COLO829 (cell line): ENCODE results near the gene TOLLIP.
"Not testable (repeated sequence)": the region's sequence is repeated elsewhere in the genome, so short reads cannot be mapped to it uniquely, and the experiment has no call there.

Source experiments
- DNase-seq: peaks from one replicate; pipeline ENCODE4 v3.0.0; 2012; ENCODE audit warnings: low spot score

TOLLIP gene

GRCh38 chr11:1309498-1310317 is at the start of gene TOLLIP:
Gene TOLLIP, minus strand, starts transcription at chr11:1309632. Its CDS starts 134 bp downstream, at chr11:1309498.
- peak; percentile 99 for DNase-seq

GRCh38 chr11:1358931-1359330 is 49.5 kb upstream of the TOLLIP start:
- DNase-seq: not testable (repeated sequence)

GRCh38 chr11:1358286-1358685 is 48.9 kb upstream of the TOLLIP start:
- no peak for DNase-seq

- no peak for DNase-seq
Observed at GRCh38 chr11:1356478-1356960, 47.1 kb upstream of the TOLLIP start.

GRCh38 chr11:1356007-1356435 is 46.6 kb upstream of the TOLLIP start:
- no peak for DNase-seq

- no peak for DNase-seq
Observed at GRCh38 chr11:1354125-1354938, 44.9 kb upstream of the TOLLIP start.

- DNase-seq: no peak
Observed at GRCh38 chr11:1353383-1354124, 44.1 kb upstream of the TOLLIP start.

GRCh38 chr11:1352696-1353382 is 43.4 kb upstream of the TOLLIP start:
- DNase-seq: no peak

GRCh38 chr11:1351278-1351937 is 42.0 kb upstream of the TOLLIP start:
- no peak for DNase-seq

GRCh38 chr11:1350086-1350725 is 40.8 kb upstream of the TOLLIP start:
- DNase-seq: no peak

- no peak for DNase-seq
Observed at GRCh38 chr11:1349327-1350041, 40.1 kb upstream of the TOLLIP start.

GRCh38 chr11:1348796-1349326 is 39.4 kb upstream of the TOLLIP start:
- no peak for DNase-seq

- DNase-seq: no peak
Observed at GRCh38 chr11:1348146-1348795, 38.8 kb upstream of the TOLLIP start.

GRCh38 chr11:1347411-1347999 is 38.1 kb upstream of the TOLLIP start:
- DNase-seq: not testable (repeated sequence)

- no peak for DNase-seq
Observed at GRCh38 chr11:1346669-1347390, 37.4 kb upstream of the TOLLIP start.

- no peak for DNase-seq
Observed at GRCh38 chr11:1345737-1346513, 36.5 kb upstream of the TOLLIP start.

GRCh38 chr11:1344056-1344635 is 34.7 kb upstream of the TOLLIP start:
- no peak for DNase-seq
